ENCODE measurements around the gene PTPRN2.
"Not testable (repeated sequence)": the region's sequence is repeated elsewhere in the genome, so short reads cannot be mapped to it uniquely, and the experiment has no call there.

Gene PTPRN2

DNA sequence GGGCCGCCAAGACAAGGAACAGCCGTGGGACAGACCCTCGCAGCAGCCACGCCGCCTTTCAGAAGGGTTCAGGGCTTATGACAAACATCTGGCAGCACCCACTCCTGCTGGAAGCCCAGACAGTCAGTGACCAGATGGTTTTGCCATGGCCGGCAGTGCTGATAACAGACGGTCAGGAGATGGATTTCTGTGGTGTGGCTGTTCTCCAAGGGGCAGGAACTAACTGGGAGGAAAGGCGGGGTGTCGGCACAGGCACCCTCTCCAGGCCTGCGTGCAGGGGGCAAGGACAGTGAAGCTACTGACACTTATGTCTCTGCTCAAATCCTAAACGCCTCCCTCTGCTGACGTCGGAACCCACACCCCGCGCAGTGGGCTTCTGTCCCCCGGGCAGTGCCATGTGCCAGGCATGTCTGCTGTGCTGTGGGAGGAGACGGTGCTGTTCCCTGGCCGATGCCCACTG lies 834.8 kb downstream of the PTPRN2 start:
- DNase-seq: no peak

DNA sequence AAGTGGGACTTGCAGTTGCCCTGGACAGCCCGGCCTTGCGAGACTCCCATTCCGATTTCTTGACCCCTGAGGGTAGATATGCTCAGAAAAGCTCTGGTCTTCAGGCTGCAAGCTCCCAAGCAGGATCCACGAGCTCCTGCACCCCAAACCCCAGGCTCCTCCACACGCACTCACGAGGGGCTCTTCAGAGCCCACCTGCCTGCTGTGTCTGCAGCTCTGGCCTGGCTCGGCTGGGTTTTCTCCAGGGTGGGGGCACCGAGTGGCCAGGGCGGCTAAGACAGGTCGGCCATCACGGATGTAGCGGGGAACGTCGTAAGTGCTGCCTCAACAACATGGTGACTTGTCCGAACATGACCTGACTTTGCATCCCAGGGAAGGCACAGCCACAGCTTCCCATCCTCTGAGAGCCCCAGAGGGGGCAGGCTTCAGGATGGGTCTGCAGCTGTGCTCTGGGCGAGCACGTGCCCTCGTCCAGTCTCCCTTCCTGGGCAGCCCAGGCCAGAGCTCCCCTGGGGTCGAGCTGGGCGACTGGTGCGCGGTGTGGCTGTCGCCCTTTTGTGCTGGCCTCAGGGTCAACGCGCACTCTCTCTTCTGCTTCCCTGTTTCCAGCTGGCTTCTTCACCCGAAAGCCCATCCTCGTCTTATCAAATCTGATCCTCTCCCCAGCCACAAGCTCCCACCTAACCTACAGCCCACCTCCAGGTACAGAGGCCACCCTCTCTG lies 835.5 kb downstream of the PTPRN2 start:
- no peak for DNase-seq

DNA sequence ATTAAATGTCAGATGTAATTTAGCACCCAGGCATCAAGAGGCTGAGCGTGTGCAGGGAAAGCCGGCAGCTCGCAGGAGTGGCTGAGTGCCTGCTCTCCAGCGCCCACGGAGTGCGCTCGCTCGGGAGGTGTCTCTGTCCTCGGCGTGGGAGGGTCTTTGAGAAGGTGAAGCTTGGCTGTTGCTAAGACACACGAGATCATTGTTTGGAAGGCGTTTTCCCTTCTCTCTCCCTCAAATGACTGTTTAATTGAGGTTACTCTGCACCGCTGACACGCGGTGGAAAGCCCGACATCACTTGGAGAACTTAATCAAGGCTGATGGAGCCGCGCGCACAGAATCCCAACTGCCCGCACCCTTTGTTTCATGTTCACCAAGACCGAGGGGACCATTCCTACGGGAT lies 836.2 kb downstream of the PTPRN2 start:
- no peak for DNase-seq

GRCh38 chr7:157750291-157750690 lies 837.3 kb downstream of the PTPRN2 start:
- no peak for DNase-seq

DNA sequence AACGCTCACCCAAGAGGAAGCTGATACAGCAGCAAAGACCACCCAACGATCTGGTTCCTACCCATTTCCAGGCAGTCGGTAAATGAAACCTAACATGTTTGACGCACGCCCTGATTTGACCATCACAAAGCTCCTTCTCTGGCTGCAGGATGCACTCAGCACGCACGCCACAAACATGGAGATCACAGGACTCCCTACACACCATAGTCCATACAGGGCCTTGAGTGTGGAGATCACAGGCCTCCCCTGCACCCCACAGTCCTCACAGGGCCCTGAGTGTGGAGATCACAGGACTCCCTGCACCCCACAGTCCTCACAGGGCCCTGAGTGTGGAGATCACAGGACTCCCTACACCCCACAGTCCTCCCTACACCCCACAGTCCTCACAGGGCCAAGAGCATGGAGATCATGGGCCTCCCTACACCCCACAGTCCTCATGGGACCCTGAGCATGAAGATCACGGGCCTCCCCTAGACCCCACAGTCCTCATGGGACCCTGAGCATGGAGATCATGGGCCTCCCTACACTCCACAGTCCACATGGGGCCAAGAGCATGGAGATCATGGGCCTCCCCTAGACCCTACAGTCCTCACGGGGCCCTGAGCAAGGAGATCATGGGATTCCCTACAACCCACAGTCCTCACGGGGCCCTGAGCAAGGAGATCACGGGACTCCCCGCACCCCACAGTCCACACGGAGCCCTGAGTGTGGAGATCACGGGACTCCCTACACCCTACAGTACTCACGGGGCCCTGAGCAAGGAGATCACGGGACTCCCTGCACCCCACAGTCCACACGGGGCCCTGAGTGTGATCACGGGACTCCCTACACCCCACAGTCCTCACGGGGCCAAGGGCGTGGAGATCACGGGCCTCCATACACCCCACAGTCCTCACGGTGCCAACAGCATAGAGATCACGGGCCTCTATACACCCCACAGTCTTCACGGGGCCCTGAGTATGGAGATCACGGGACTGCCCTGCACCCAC lies 841.6 kb downstream of the PTPRN2 start:
- no peak for DNase-seq

DNA sequence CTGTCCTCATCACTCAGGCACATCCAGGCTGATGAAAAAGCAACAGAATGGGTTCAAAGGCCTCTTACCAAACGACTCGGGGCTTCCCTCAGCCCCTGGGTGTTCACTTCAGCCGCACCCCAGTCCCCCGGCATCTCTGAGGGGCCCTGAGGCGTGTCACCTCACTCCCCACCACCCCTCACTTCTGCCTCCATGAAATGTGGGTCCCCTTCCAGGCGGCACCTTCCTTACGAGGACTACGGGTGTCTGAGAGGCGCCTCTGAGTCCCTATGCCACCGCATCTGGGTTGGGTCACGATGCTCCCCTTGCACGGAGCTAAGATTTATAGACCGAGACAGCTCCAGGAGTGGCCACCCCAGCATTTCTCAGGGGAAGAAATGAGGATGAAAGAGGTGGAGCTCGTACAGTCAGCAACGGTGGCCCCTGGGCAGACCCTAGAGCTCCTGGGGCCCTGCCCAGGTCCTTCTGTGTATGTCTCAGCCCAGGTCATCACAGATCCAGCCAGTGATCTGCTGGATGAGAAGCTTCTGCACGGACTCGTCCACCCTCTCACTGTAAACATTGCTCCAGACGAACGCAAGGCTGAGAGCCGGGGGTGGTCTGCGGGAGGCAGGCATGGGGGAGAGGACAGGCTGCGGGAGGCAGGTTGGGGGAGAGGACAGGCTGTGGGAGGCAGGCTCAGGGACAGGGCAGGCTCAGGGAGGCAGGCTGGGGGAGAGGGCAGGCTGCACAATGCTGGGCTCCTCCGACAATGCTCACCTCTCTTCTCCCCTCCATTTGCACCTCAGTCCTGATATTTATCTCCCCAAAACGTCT lies 842.6 kb downstream of the PTPRN2 start:
- DNase-seq: no peak

- DNase-seq: no peak
These were observed 843.7 kb downstream of the PTPRN2 start for GRCh38 chr7:157743781-157744525.

DNA sequence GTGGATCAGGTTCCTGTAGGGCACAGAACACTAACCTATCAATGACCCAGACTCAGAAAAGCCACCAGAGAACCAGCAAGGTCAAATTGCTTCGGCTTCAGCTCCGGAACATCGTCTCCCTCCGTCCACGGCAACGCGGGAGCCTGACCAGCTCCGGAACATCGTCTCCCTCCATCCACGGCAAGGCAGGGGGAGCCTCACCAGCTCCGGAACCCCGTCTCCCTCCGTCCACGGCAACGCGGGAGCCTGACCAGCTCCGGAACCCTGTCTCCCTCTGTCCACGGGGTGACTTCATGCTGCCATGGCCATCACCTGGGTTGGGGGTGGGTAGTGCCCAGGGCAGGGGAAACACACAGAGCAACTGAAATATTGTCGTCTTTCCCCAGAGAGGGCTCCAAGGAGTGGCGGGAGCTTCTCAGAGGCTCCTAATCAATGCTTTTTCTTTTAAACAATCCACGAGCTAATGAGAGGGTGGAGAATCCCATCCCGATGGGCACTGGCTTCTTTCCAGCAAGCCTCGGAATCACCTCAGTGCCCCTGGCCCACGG lies 847.3 kb downstream of the PTPRN2 start:
- DNase-seq: no peak

- no peak for DNase-seq
These were observed 848.0 kb downstream of the PTPRN2 start for GRCh38 chr7:157739650-157740049.

GRCh38 chr7:157739031-157739430 lies 848.6 kb downstream of the PTPRN2 start:
- DNase-seq: no peak

- no peak for DNase-seq
These were observed 849.6 kb downstream of the PTPRN2 start for GRCh38 chr7:157738066-157738460.

GRCh38 chr7:157737151-157738065 lies 850.2 kb downstream of the PTPRN2 start:
- no peak for DNase-seq

- DNase-seq: no peak
These were observed 851.3 kb downstream of the PTPRN2 start for GRCh38 chr7:157736341-157736740.

DNA sequence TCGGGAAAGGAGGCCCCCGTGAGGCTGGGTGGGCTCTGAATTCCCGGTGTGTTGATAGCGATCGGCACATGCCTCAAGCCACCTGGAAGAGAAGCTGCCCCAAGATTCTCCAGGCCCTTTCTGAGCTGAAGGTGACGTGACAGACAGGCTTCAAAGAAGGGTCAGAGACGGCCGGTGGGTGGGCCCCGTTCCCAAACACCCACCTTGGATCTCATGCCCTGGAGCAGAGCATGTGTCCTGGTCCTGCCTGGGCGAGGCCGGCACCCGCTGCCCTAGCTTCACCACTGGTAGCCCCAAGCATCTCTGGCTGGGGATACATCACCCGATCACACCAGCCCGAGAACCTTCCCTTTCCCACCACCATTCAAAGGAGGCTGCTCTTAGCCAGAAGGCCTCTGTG lies 851.8 kb downstream of the PTPRN2 start:
- no peak for DNase-seq

- no peak for DNase-seq
These were observed 852.7 kb downstream of the PTPRN2 start for GRCh38 chr7:157734676-157735640.

DNA sequence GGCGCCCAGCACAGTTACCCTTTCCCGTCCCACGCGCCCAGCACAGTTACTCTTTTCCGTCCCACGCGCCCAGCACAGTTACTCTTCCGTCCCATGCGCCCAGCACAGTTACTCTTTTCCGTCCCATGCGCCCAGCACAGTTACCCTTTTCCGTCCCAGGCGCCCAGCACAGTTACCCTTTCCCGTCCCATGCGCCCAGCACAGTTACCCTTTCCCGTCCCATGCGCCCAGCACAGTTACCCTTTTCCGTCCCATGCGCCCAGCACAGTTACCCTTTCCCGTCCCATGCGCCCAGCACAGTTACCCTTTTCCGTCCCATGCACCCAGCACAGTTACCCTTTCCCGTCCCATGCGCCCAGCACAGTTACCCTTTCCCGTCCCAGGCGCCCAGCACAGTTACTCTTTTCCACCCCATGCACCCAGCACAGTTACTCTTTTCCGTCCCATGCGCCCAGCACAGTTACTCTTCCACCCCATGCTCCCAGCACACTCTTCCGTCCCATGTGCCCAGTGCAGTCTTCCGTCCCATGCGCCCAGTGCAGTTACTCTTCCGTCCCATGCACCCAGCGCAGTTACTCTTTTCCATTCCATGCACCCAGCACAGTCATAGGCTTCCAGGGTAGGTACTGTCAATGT lies 853.7 kb downstream of the PTPRN2 start:
- DNase-seq: not testable (repeated sequence)

GRCh38 chr7:157731126-157731525 lies 856.5 kb downstream of the PTPRN2 start:
- no peak for DNase-seq

GRCh38 chr7:157730614-157731013 lies 857.0 kb downstream of the PTPRN2 start:
- DNase-seq: no peak

- DNase-seq: no peak
These were observed 858.1 kb downstream of the PTPRN2 start for GRCh38 chr7:157729566-157729965.
